GM19468 (cell line): ENCODE measurements around the gene PLD2.
"Not testable (repeated sequence)": the region's sequence is repeated elsewhere in the genome, so short reads cannot be mapped to it uniquely, and the experiment has no call there.

ENCODE experiments used
- ATAC-seq: cut with Tn5 transposase; IDR thresholded peaks from one replicate; pipeline ENCODE4 v1.9.1; 2021; ENCODE audit warnings: mild to moderate bottlenecking, moderate library complexity, moderate number of reproducible peaks; ENCODE audit not compliant: unreplicated experiment; ENCODE audit errors: extremely low read depth

Gene PLD2

GRCh38 chr17:4827399-4827798 is 20.4 kb downstream of the PLD2 start:
- ATAC-seq, result no peak

GRCh38 chr17:4832829-4833177 is 25.9 kb downstream of the PLD2 start:
- not testable (repeated sequence) for ATAC-seq

GRCh38 chr17:4833178-4833940 is 26.4 kb downstream of the PLD2 start, which contains the start of gene MINK1:
Gene MINK1 (plus strand): TSS chr17:4833340. CDS start chr17:4833584, 244 bp downstream.
- peak; percentile 82 for ATAC-seq

- ATAC-seq, result no peak
These were observed 27.2 kb downstream of the PLD2 start for GRCh38 chr17:4833941-4834680.

GRCh38 chr17:4834681-4835020 is 27.7 kb downstream of the PLD2 start:
- ATAC-seq, result no peak

- no peak for ATAC-seq
These were observed 29.3 kb downstream of the PLD2 start for GRCh38 chr17:4836221-4836620.

- no peak for ATAC-seq
These were observed 30.7 kb downstream of the PLD2 start for GRCh38 chr17:4837471-4838308.

- ATAC-seq, result no peak
These were observed 31.4 kb downstream of the PLD2 start for GRCh38 chr17:4838309-4838785.

GRCh38 chr17:4839221-4839620 is 32.3 kb downstream of the PLD2 start:
- no peak for ATAC-seq

- ATAC-seq, result no peak
These were observed 33.3 kb downstream of the PLD2 start for GRCh38 chr17:4839965-4840892.

- ATAC-seq, result no peak
These were observed 33.9 kb downstream of the PLD2 start for GRCh38 chr17:4840893-4841242.

GRCh38 chr17:4842376-4842775 is 35.4 kb downstream of the PLD2 start:
- ATAC-seq, result no peak

GRCh38 chr17:4843321-4844000 is 36.5 kb downstream of the PLD2 start:
- no peak for ATAC-seq

- ATAC-seq, result no peak
These were observed 38.2 kb downstream of the PLD2 start for GRCh38 chr17:4845118-4845517.

- no peak for ATAC-seq
These were observed 39.9 kb downstream of the PLD2 start for GRCh38 chr17:4846635-4847390.

- no peak for ATAC-seq
These were observed 42.1 kb downstream of the PLD2 start for GRCh38 chr17:4849011-4849536.

- no peak for ATAC-seq
These were observed 43.3 kb downstream of the PLD2 start for GRCh38 chr17:4850246-4850645.

GRCh38 chr17:4851084-4851483 is 44.1 kb downstream of the PLD2 start:
- no peak for ATAC-seq
